PC-9 (cell line): ENCODE measurements around the gene PHF11.

Experiments
- CTCF ChIP-seq: fragments of 200-600 bp; sonication (generic); conservative IDR thresholded peaks from 2 replicates; pipeline ENCODE4 v1.6.1; 2017; ENCODE audit warnings: mixed run types, antibody characterized with exemption, mild to moderate bottlenecking, moderate library complexity
- EZH2 ChIP-seq: fragments of 200-600 bp; sonication (generic); IDR thresholded peaks from 2 replicates; pipeline ENCODE4 v1.8.0; 2017; ENCODE audit warnings: antibody characterized with exemption, low read depth

DNA sequence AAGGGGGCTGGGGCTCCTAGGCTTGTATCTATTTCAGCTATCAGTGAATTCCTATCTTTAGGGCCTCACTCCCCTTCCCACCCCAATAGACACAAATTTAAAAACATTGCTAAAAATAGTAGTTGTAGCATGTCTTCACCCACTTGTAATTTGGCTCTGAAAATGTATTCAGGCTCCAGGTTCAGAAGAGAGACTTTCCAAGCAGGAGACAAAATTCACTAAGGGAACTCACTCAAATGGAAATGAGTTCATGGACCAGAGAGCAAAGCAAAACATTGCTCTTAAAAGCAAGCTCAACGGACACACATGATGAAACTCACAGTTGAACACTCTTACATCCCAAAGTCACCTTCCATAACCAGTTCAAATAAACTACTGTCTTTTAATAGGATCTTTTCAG lies 36.8 kb downstream of the PHF11 start:
- no peak for TF ChIP-seq CTCF
- TF ChIP-seq EZH2: no peak
